UCSD-AML1 (cell line): ENCODE measurements around the gene XPR1.
"Not testable (repeated sequence)": the region's sequence is repeated elsewhere in the genome, so short reads cannot be mapped to it uniquely, and the experiment has no call there.

Experiments
- DNase-seq: peaks from one replicate; lab custom pipeline; 2025; ENCODE audit not compliant: unreplicated experiment; lab: John Stamatoyannopoulos, UW

Gene XPR1

DNA sequence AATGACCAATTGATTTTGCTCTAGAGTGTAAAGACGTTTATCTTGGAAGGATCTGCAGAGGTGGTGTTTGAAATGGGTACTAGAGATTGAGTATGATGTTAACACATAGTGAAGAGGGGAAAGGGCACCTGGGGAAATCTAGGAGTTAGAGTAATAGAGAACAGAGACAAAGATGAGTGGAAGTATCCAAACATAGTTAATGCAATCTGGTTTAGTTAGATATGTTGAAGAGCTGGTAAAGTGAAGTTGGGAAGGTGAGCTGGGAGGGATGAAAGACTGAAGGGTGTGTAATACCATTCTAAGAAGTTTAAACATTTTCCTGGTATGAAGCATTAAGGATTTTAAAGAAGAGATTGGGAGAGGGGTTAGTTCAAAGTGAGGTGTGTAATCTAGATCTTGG, 11.0 kb downstream of the XPR1 start:
- no peak for DNase-seq

DNA sequence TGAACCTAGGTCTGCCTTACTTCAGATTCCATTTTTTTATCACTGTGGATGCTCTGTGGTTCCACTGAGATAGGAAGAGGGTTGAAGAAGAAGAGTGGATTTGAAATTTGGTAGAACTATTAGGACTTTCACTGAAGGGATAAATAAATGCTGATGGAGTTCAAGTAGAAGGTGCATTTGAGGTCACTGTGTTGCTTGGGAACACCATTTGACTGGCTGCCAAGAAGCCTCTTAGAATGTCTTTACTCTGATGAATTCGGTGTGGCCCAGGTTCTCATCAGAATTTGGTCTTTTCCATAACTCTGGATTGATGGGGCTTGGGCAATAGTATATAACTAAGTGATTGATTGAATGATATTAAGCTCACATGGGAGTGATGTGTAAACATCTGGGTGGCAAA, 11.9 kb downstream of the XPR1 start:
- no peak for DNase-seq

- no peak for DNase-seq
Observed at GRCh38 chr1:180644526-180645192, 12.8 kb downstream of the XPR1 start.

DNA sequence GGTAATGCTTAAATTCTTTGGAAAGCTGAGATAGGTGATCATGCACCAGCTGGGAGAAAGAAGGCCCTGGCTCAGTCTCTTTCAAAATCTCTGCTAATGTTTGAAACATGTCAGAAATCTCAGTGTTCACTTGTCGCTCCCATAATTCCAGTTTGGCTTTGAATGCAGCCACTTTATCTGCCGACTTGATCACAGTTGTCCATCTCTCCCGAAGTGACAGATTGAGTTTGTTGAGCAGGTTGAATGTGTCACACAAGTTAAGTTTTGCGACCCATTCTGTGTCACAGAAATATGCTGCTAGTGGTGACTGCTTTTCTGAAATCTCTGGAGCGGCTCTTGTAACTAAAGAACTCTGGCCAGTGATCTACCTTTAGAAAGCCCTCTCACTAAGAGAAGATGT, 13.4 kb downstream of the XPR1 start:
- DNase-seq: not testable (repeated sequence)

DNA sequence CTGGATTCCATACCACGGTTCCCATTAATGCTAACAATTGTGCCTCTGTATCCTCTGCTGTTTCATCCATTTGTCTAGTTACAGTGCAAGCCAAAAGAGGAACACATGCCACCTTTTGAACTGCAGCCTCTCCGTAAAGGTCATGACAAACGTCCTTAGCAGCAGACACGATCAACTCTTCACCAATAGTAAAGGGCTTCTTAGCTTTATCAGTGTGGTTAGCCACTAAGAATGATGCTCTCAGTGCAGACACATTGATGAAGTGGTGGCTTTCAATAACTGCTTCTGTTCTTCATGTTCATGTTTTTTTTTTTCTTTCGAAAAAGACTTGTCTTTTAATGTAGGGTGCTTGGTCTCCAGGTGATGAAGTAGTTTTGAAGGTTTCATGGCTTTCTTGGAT, 14.3 kb downstream of the XPR1 start:
- DNase-seq: no peak

GRCh38 chr1:180646547-180646946, 14.7 kb downstream of the XPR1 start:
- no peak for DNase-seq

DNA sequence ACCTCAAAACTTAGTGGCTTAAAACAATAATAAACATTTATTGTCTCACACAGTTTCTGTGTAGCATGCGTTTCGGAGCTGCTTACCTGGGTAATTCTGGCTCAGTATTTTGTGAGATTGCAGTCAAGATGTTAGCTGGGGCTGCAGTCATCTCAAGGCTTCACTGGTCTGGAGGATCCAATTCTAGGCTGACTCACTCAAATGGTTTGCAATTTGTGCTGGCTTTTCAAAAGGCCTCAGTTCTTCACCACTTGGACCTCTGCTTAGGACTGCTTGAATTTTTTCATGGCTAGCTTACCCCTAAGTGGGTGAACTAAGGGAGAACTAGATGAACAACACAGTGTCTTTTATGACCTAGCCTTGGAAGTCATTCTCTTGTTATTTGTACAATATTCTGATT, 21.0 kb downstream of the XPR1 start:
- no peak for DNase-seq

GRCh38 chr1:180662709-180663108, 30.9 kb downstream of the XPR1 start:
- no peak for DNase-seq

GRCh38 chr1:180670681-180671080, 38.9 kb downstream of the XPR1 start:
- no peak for DNase-seq

GRCh38 chr1:180672105-180672504, 40.3 kb downstream of the XPR1 start:
- no peak for DNase-seq

DNA sequence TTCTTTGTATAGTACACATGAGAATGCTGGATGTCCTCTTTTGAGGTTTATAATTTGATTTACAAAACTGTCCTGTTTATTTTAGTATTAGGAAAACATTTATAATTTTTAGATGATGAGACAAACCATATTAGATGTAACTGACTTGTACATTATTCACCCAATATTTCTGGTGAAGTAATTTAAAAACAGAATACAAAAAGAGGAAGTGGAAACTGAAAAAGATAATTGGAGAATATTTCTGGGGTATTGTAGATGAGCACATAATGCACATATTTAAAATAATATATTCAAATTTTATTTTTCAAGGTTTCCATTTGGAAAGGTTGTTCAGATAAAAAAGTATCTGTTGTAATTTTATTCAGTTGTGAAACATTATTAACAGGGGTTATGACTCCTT, 40.7 kb downstream of the XPR1 start:
- DNase-seq: no peak

GRCh38 chr1:180674603-180675530, 43.0 kb downstream of the XPR1 start:
- DNase-seq: no peak

- DNase-seq: no peak
Observed at GRCh38 chr1:180675586-180675985, 43.8 kb downstream of the XPR1 start.

DNA sequence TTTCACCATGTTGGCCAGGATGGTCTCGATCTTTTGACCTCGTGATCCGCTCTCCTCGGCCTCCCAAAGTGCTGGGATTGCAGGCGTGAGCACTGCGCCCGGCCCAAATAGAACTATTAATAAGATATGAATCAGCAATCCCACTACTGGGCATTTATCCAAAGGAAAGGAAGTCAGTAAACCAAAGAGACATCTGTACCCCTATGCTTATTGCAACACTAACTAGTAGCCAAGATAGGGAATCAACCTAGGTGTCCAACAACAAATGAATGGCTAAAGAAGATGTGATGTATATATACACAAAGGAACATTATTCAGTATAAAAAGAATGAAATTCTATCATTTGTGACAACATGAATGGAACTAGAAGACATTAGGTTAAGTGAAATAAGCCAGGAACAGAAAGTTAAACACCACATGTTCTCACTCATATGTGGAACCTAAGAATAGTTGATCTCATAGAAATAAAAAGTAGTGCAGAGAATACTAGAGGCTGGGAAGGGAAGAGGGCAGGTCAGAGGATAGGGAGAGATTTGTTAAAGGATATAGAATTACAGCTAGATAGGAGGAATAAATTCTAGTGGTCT, 48.8 kb downstream of the XPR1 start:
- no peak for DNase-seq

- not testable (repeated sequence) for DNase-seq
Observed at GRCh38 chr1:180683117-180683516, 51.3 kb downstream of the XPR1 start.

DNA sequence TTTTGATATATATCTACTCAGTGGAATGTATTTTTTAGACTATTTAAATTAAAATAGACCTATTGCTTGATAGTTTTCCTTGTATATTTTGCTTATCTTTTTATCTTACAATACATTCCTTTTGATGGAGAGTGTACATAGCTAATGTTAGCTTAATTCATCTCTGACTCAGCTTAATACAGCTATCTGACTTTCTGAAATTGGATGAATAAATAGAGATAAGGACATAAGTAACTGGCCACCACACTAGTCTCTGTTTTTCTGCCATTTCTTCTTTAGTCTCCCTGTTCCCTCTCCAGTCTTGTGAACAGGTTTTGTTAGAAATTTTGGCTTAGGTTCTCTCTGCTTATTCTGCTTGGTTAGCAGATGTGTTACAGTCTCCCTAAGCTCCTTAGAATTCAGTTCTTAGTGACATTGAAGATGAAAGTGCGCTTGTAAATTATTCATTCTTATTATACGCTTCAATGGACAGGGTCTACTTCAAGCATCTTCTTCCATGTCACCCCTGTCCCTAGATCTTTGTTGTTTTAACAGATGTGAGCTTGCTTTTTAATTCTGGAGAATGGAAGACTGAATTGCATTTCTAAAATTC, 59.6 kb downstream of the XPR1 start:
- DNase-seq: no peak

GRCh38 chr1:180693564-180694244, 61.9 kb downstream of the XPR1 start:
- no peak for DNase-seq

- DNase-seq: no peak
Observed at GRCh38 chr1:180695282-180695681, 63.5 kb downstream of the XPR1 start.

GRCh38 chr1:180696361-180696760, 64.5 kb downstream of the XPR1 start:
- no peak for DNase-seq

DNA sequence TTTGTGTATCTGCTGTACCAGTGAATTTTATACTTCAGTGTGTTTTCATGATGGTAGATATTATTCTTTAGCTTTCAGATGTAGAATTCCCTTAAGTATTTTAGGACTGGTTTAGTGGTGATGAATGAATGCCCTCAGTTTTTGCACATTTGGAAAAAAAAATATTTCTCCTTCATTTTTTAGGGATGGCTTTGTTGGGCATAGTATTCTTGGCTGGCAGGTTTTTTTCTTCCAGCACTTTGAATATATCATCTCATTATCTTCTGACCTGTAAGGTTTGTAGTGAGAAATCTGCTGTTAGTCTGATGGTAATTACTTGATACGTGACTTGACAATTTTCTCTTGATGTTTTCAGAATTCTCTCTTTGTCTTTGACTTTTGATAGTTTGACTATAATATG, 66.8 kb downstream of the XPR1 start:
- DNase-seq: no peak

DNA sequence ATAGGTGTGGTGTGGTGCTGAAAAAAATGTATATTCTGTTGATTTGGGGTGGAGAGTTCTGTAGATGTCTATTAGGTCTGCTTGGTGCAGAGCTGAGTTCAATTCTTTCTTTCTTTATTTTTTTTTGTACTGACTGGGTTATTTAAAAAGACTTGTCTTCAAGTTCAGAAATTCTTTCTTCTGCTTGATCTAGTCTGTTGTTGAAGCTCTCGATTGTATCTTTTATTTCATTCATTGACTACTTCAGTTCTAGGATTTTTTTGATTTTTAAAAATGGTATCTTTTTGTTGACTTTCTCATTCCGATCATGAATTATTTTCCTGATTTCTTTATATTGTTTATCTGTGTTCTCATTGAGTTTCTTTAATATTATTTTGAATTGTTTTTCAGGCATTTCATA, 70.6 kb downstream of the XPR1 start:
- DNase-seq: not testable (repeated sequence)
